AML-193 (cell line): ENCODE measurements around the gene CEBPE.

Experiments
- DNase-seq, 2 experiments: peaks; one replicate each; lab custom pipeline; 2025; lab: John Stamatoyannopoulos, UW

CEBPE gene

DNA sequence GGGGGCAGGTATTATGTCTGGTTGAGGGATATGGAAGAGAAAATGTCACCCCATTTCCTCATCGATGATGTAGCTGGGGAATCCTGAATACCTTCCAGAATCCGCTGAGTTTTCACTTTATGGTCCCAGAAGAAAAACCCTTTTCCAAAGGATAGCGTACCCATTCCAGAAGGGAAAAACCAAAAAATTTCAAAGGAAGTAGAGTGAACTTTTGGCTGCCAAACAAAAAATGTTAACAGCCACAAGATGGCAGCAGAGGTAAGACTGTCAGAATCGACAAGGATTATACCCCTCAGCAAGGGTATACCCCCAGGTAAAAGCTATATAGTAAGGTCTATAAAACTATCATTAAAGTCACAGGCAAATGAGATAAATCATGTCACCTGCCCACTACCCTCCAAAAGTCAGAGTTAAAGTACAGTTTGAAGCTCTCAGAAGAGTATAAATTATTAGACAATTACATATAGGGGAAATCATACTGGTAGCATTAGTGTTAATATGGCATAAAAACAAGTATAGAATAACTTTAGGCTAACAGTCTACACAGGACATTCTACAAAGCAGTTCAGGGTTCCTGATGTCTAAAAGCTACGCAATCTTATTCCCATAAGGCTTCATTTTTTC, 42.2 kb downstream of the CEBPE start:
- no peak for DNase-seq

GRCh38 chr14:23074906-23075305, 44.1 kb downstream of the CEBPE start:
- no peak for DNase-seq

DNA sequence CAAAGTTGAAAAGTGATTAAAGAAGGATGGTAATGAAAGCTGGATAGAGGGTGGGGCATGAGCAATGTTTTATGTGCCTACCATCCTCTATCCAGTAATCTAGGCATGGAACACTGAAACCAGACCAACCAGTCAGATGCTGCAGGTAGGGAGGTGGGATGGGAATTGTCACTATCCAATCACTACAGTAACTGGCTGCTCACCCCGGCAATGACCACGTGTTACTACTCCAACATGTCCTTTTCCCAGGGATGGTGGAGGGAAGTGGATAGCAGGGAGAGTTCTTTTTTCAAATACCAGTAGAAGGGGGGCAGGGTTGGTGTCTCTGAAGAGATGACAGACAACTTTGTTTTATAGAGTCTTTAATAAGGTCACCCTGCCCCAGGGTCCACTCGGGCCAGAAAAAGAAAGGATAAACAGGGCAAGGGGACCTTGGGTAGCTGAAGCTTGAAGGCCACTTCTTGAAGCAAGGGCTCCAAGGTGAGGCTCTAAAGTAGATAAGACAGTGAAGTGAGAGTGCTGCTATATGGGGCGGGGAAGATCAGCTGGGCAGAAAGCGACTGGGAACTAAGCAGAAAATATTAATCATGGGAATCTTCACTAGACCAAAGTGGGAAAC, 47.0 kb downstream of the CEBPE start:
- DNase-seq: no peak

DNA sequence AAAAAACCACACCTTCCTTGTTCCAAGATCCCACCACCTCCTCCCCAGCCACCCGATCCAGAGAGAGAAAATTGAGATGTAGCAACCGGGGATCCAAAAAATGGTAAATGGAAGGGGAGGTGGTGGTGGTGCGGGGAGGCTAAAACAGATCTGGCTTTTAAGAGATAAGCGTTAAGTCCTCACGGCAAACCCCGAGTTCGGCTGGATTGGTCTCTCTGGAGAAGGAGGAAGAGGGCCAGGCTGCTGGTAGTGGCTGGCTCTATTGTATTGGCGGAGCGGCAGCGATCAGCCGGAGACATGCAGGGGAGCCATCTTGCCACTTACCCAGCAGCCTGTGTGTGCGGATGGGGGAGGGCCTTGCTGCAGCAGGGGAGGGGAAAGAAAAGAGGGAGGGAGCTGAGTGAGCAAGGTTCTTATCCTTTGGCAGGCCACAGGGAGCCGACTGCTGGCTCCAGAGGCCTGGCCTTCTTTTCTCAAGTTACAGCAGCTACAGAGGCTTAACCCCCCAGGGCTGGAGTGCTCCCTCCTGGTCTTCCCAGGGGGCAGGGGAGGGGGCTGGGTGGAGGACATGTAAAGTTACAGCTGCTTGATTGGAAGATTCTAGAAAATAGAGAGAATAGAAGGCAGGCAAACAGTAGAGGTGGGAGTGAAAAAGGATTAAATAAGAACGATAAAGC, 47.7 kb downstream of the CEBPE start:
- no peak for DNase-seq

- no peak for DNase-seq
These were observed 48.6 kb downstream of the CEBPE start for GRCh38 chr14:23070262-23071129.

GRCh38 chr14:23069413-23069806, 49.6 kb downstream of the CEBPE start:
- no peak for DNase-seq

DNA sequence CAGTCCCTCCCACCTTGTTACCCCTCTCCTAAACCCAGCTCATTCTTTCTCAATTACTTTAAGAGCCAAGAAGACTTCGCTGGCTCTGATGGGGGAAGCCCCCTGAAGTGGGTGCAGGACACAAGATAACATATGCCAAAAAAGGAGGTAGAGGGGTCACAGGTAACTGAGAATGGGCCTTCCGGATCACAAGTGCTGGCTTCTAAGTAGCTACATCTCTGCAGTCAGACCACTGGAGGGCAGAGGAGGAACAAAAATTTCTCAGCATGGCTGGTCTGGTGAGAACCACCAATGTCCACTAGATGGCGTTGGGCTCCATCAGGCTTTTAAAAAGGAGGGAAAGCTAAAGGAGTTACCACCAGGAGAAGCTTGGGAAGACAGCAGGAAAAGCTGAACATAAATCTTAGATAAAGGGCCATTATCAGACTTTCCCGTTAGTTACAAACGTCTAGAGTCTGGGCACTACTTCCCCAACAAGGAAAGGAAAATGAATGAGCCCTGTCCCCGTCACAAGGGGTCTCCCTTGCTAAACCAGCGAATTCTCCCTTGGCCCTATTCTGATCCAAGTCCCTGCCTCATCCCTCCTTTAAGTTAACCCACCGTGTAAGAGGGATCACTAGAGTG, 50.2 kb downstream of the CEBPE start:
- DNase-seq: no peak

- DNase-seq: no peak
These were observed 50.9 kb downstream of the CEBPE start for GRCh38 chr14:23067847-23068788.
